ENCODE data around the gene TOR3A. TPM values are rescaled to one million over a fixed set of nuclear protein-coding genes. Genes with fewer than 3 reads are reported as not detected.

The TOR3A gene
- total and polyA plus RNA-seq, 2 experiments from 2014 or later = 26.5 to 29.5 TPM

DNA sequence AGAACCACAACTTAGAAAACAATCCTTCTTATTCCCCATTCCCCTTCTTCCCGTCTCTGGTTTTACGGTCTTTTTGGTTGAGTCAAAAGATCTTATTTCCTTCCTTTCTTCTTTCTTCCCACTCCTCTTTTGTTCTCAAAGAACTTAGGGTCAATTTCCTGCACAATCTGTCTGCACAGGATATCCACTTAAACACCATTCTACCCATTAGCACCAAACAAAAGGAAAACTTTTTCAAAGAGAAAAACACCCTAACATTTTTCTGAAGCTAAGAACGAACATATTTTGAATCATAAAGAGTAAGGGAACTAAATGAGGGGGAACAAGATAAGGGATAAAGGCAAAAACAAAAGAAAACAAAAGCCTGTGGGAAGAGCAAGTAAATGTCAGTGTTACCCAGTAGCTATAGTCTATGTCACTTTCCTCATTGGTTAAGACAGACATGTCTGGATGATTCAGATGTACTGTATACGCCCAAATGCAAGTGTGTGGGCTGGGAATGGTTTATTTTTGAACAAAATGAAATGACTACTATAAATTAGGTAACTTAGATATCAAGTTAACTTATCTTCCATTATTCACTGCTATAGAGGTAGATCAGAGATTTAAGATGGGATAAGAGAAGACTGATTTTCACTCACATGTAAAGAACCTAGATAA is 59.9 kb downstream of the TOR3A start:
- peak in 1 of 2 donors; percentile 68 for DNase-seq (ENCODE audit: low read depth in 1 of 2, low spot score in 1 of 2)
- Histone ChIP-seq H3K4me1 (ENCODE audit: low read depth) (no peaks in the 10 kb centered on the region), H3K27me3 (no peaks in the 10 kb centered on the region), H3K4me3 (no peak overlapping the region), H3K27ac (no peak overlapping the region), H3K9me3 (ENCODE audit: low read depth) (no peaks in the 10 kb centered on the region), H3K36me3 (no peaks in the 10 kb centered on the region)
- TF ChIP-seq, protein P1, sequence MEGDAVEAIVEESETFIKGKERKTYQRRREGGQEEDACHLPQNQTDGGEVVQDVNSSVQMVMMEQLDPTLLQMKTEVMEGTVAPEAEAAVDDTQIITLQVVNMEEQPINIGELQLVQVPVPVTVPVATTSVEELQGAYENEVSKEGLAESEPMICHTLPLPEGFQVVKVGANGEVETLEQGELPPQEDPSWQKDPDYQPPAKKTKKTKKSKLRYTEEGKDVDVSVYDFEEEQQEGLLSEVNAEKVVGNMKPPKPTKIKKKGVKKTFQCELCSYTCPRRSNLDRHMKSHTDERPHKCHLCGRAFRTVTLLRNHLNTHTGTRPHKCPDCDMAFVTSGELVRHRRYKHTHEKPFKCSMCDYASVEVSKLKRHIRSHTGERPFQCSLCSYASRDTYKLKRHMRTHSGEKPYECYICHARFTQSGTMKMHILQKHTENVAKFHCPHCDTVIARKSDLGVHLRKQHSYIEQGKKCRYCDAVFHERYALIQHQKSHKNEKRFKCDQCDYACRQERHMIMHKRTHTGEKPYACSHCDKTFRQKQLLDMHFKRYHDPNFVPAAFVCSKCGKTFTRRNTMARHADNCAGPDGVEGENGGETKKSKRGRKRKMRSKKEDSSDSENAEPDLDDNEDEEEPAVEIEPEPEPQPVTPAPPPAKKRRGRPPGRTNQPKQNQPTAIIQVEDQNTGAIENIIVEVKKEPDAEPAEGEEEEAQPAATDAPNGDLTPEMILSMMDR (IDR thresholded peaks at IDR 0.05; ENCODE audit: low read depth, low read length) = no peak

- Histone ChIP-seq H3K4me1 (ENCODE audit: low read depth) (no peaks in the 10 kb centered on the region), H3K4me3 (no peak overlapping the region), H3K36me3 (no peaks in the 10 kb centered on the region), H3K27me3 (no peaks in the 10 kb centered on the region), H3K9me3 (ENCODE audit: low read depth) (no peaks in the 10 kb centered on the region), H3K27ac (no peak overlapping the region)
- TF ChIP-seq, protein P1 (IDR thresholded peaks at IDR 0.05; ENCODE audit: low read depth, low read length) = no peak
- peak in 1 of 2 donors; percentile 97 for DNase-seq (ENCODE audit: low read depth in 1 of 2, low spot score in 1 of 2)
These were observed 61.0 kb downstream of the TOR3A start for GRCh38 chr1:179142889-179143299.

GRCh38 chr1:179143322-179143721 is 61.5 kb downstream of the TOR3A start:
- TF ChIP-seq, protein P1 (IDR thresholded peaks at IDR 0.05; ENCODE audit: low read depth, low read length) = no peak

GRCh38 chr1:179144626-179145025 is 62.8 kb downstream of the TOR3A start:
- H3K4me1 ChIP-seq (ENCODE audit: low read depth) = no peaks in the 10 kb centered on the region
- no peak overlapping the region for H3K27ac ChIP-seq
- H3K36me3 ChIP-seq = no peaks in the 10 kb centered on the region
- DNase-seq (ENCODE audit: low read depth in 1 of 2, low spot score in 1 of 2) = no peak
- no peaks in the 10 kb centered on the region for H3K27me3 ChIP-seq
- TF ChIP-seq, protein P1 (IDR thresholded peaks at IDR 0.05; ENCODE audit: low read depth, low read length) = no peak
- no peaks in the 10 kb centered on the region for H3K9me3 ChIP-seq (ENCODE audit: low read depth)
- H3K4me3 ChIP-seq = no peak overlapping the region

More at GRCh38 chr1:179143322-179143721, 61.5 kb downstream of the TOR3A start:
- Histone ChIP-seq H3K4me1 (ENCODE audit: low read depth) (no peaks in the 10 kb centered on the region), H3K27ac (no peak overlapping the region), H3K9me3 (ENCODE audit: low read depth) (no peaks in the 10 kb centered on the region), H3K36me3 (no peaks in the 10 kb centered on the region), H3K4me3 (no peak overlapping the region), H3K27me3 (no peaks in the 10 kb centered on the region)
- DNase-seq (ENCODE audit: low read depth in 1 of 2, low spot score in 1 of 2) = peak in 1 of 2 donors; percentile 92

- no peak overlapping the region for H3K27ac ChIP-seq
- no peak overlapping the region for H3K4me3 ChIP-seq
- DNase-seq (ENCODE audit: low read depth in 1 of 2, low spot score in 1 of 2) = no peak
- H3K9me3 ChIP-seq (ENCODE audit: low read depth) = no peaks in the 10 kb centered on the region
- no peaks in the 10 kb centered on the region for H3K27me3 ChIP-seq
- TF ChIP-seq, protein P1 (IDR thresholded peaks at IDR 0.05; ENCODE audit: low read depth, low read length) = no peak
- no peaks in the 10 kb centered on the region for H3K4me1 ChIP-seq (ENCODE audit: low read depth)
- H3K36me3 ChIP-seq = no peaks in the 10 kb centered on the region
These were observed 63.7 kb downstream of the TOR3A start for GRCh38 chr1:179145521-179145920.

Other genes starting within 250 kb of the TOR3A start
- gene ANGPTL1, start 211.0 kb upstream of the TOR3A start, total RNA-seq = 0.04 TPM in 1 of 2 replicates, not detected in the other
- gene ANGPTL1, start 211.0 kb upstream of the TOR3A start, polyA plus RNA-seq = 0.46 TPM in 1 of 2 replicates, not detected in the other
- gene FAM20B, start 56.2 kb upstream of the TOR3A start, total RNA-seq = 16.2 and 23.0 TPM in 2 replicates
- 8.4 and 10.9 TPM in 2 replicates for gene FAM20B, start 56.2 kb upstream of the TOR3A start, polyA plus RNA-seq
- 5.9 and 13.5 TPM in 2 replicates for gene ABL2, start 147.6 kb downstream of the TOR3A start, total RNA-seq
- gene ABL2, start 147.6 kb downstream of the TOR3A start, polyA plus RNA-seq = 5.0 and 6.9 TPM in 2 replicates
- gene SOAT1, start 211.7 kb downstream of the TOR3A start, total RNA-seq = 5.1 and 5.5 TPM in 2 replicates
- gene SOAT1, start 211.7 kb downstream of the TOR3A start, polyA plus RNA-seq = 14.3 and 16.3 TPM in 2 replicates